ENCODE results near the gene DNAH3.
"Not testable (repeated sequence)": the region's sequence is repeated elsewhere in the genome, so short reads cannot be mapped to it uniquely, and the experiment has no call there.

The DNAH3 gene

DNA sequence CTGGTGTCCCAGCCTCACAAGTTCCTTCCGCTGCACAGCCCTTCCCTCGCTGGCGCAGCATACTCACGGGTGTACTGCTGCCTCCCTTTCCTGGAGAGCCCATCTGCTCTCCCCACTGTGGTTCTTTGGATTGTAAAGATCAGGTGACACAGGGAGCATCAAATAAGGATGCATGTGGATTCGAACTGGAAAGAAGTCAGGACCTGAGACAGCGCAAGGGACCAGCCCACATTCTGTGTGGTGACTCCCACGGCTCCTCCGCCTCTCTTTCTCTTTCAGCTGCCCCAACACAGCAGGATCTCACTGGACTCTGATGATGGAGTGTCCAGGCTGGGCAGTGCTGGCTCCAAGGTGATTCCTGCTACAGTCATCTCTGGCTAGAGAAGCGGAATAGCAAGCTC lies 15.9 kb upstream of the DNAH3 start:
- no peak for DNase-seq

DNA sequence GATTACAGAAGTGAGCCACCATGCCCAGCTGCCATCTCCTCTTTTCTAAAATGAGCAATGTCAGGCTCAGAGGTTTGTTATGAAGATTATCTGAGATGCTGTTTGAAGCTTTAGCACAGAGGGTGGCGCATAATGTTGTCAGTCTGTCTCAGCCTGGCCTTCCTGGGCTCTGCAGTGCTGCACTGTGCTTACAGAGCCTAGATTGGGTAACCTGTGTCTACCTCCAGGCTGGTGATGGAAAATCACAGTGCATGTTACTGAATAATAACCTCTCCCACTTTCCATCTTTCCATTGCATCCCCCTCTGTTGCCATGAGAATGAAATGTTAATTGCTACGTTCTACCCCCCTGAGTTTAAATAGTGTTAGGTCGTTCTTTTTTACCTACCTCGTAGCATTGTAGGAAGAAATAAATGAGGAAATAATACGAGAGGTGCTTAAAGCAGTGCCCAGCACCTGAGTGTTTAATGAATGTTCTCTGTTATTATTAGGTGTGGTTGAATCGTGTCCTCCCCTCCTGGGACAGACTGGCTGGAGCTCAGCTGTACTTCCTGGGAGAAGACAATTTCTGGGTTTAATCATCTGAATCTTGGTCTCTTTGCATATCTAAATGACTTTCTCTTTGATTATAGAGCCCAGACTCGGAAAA lies 14.0 kb upstream of the DNAH3 start:
- no peak for DNase-seq

DNA sequence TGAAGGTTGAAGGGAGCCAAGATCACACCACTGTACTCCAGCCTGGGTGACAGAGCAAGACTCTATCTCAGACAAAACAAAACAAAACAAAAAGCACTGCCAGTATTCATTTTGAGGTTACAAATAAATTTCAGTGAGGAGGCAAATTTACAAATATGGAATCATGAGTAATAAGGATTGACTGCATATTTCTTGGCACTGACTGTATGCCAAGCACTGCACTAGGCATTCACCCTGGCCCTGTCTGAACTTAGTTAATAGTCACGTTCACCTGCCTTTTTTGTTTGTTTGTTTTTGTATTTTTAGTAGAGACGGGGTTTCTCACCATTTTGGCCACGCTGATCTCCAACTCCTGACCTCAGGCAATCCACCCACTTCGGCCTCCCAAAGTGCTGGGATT lies 12.9 kb upstream of the DNAH3 start:
- no peak for DNase-seq

DNA sequence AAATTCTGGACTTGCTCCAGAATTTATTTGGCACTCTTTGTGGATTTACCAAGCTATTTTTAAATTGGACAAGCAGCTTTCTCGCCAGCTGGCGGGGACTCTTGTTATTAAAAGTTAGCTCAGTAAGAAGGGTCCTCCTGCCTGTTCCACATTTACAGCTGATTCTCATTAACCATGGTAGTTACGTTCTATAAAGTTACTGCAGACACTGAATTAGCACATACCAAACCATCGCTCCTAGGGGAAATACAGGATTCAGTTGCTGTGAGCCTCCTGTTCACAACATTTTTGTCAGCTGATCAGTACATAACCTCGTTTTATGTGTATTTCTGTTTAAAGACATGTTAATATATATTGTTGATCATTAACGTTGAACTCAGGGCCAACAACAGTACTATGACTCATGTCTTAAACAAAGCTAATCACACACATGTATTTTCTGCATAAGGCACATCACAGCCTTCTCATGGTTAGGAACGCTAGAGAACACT lies 12.1 kb upstream of the DNAH3 start:
- peak; percentile 58 for DNase-seq

DNA sequence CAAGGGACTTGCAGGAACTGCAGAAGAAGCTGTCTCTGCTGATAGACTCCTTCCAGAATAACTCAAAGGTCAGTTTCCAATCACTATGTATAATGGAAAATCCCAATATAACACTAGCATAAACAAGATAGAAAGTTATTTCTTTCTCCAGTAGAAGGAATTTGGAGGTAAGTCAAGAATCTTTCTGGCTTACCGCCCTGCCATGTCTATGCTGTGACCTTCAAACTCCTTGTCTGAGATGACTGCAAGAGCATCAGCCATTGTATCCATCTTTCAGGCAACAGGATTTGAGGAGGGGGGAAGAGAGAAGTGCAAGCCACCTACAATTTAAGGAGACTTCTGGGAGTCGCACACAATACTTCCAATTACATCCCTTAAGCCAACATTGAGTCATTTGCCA lies 10.6 kb upstream of the DNAH3 start:
- no peak for DNase-seq

DNA sequence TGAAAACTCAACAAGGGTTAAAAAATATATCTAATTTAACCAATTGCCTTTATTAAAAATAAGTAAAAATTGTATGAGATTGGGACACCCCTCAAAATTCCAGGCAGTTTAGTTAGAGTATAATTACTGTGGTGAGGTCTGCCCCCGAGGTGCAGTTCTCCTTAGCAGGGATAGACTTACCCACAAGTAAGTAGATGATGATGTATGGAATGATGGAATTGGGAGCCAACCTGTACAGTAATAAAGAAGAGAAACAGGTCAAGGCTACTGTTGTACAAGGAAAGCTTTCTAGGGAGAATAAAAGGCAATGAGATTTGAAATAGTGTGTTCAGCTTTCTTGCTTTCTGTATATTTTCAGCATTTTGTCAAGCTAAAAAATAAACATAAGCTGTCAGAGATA lies 9.6 kb upstream of the DNAH3 start:
- DNase-seq = no peak

DNA sequence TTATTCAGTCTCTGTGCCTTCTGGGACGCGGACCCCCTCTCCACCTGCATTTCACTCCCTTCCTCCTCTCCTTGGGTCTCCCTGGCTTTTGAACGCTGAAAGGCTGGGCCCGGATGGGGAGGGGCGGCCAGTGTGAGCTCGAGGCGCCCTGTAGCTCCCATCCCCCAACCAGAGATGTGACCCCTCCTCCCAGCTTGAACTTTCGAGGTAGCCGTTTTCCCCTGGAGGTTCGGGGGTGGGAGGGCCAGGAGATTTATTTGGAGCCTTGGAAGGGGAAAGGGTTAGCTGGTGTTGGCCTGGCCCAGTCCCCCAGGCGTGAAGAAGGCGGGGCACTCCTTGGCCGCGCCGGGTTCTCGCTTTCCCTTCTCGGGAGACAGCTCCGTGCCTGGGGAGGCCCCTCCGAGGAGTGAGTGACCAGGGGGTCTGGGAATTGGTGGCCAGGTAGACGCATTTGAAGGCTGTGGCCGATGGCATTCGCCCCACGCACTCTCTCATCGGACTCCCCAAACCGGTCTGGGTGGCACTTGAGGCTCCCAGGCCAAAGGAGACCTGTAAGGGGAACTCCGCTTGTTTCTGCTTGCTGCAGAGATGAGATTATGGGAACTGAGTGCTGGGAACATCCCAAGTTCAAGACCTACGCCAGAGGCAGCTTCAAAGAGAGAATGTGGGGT lies 8.8 kb upstream of the DNAH3 start:
- DNase-seq = no peak

DNA sequence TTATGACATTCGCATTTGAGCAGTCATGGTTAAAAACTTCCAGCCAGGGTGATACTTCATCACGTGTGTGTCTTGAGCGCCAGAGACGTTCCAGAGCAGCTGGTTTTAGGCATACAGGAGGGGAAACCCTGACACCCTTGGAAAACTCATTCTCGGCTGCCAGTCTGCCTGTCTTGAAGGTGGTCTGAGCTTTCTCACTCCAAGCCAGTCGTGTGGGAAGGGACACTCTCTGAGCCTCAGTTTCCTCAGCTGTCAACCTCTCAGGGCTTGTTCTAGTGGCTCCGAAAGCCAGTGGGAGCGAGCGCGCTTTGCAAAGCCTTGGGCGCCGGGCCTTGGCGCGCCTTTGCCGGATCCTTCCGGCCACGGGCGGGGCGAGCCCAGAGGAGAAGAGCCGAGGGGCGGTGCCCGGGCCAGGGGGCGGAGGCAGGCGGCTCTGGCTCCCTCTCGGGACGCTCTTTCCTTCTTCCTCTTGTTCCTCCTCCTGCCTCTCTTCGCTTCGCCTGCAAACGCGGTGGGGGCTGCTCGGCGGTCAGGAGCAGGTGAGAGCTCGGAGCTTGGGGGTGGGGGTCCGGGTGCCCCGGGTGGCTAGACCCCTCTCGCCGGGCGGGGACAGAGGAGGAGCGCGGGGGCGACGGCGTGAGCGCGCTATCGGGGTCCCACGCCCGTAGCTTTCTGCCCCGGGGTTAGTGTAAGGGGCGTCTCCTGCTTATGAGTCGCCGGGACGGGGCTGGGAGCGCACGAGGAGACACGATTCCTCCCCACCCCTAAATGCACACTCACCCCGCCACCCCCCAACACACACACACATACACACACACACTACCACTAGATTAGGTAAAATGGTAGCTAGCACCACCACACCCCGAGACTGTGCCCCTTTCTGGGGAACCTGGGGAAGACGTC lies 7.8 kb upstream of the DNAH3 start, which contains the start of gene LDAF1:
Gene LDAF1, plus strand, starts transcription at position 467 of the 903 bp plus-strand sequence. CDS start 2,509 bp downstream, outside the sequence.
- peak; percentile 27 for DNase-seq

DNA sequence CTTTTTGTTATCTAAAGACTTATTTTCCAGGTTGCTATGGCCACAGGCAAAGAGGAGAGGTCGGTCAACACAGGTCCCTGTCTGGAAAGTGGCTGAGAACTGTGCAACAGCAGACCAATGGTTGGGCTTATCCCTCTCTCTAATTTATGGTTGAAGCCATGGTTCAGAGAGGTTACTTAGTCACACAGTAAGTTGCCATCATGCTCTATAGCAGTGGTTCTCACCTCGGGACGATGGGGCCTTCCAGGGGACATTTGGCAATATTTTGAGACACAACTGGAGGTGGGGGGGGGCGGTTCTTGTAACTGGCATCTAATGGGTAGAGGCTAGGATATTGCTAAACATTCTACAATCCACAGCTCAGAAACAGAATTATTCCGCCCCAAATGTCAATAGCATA lies 7.0 kb upstream of the DNAH3 start:
- DNase-seq = no peak

DNA sequence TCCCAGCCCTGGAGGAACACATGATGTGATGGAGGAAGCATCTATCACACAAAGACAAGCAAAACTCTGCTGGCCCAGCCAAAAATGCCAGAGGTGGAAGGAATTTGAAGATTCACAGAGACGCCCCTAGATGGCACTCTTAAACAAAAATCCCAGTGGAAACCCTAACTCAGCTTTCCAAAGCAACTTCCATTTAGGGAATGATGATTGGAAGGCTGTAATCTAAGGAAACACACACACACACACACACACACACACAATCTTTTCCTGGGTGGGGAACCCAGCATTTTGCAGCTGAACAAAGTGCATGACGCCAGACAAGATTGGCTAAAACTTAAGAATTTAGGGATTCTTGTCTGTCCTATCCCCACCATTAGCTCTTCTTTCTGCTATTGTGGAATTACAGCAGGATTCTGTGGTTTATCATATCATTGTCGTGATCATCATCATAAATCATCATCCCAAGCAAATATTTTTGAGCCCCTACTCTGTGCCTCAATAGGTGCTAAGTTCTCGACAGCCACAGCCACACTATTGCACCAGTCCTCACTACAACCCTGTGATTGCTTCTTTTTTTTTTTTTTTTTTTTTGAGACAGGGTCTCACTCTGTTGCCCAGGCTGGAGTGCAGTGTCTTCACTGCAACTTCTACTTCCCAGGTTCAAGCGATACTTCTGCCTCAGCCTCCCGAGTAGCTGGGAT lies 6.3 kb upstream of the DNAH3 start:
- peak; percentile 28 for DNase-seq

DNA sequence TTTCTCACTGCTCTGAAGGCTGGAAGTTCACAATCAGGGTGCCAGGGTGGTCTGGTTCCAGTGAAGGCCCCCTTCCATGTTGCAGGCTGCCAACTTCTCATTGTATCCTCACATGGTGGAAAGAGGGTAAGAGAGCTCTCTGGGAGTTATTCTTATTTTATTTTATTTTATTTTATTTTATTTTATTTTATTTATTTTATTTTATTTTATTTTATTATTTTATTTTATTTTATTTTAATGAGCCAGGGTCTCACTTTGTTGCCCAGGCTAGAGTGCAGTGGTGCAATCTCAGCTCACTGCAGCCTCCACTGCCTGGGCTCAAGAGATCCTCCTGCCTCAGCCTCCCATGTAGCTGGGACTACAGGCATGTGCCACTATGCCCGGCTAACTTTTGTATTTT lies 5.4 kb upstream of the DNAH3 start:
- not testable (repeated sequence) for DNase-seq

DNA sequence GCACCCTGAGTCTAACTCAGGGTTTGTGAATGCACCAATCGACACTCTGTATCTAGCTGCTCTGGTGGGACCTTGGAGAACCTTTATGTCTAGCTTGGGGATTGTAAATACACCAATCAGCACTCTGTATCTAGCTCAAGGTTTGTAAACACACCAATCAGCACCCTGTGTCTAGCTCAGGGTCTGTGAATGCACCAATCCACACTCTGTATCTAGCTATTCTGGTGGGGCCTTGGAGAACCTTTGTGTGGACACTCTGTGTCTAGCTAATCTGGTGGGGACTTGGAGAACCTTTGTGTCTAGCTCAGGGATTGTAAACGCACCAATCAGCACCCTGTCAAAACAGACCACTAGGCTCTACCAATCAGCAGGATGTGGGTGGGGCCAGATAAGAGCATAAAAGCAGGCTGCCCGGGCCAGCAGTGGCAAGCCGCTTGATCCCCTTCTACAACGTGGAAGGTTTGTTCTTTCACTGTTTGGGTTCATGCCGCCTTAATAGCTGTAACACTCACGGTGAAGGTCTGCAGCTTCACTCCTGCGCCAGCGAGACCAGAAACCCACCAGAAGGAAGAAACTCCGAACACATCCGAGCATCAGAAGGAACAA lies 2.6 kb upstream of the DNAH3 start:
- DNase-seq = not testable (repeated sequence)

DNA sequence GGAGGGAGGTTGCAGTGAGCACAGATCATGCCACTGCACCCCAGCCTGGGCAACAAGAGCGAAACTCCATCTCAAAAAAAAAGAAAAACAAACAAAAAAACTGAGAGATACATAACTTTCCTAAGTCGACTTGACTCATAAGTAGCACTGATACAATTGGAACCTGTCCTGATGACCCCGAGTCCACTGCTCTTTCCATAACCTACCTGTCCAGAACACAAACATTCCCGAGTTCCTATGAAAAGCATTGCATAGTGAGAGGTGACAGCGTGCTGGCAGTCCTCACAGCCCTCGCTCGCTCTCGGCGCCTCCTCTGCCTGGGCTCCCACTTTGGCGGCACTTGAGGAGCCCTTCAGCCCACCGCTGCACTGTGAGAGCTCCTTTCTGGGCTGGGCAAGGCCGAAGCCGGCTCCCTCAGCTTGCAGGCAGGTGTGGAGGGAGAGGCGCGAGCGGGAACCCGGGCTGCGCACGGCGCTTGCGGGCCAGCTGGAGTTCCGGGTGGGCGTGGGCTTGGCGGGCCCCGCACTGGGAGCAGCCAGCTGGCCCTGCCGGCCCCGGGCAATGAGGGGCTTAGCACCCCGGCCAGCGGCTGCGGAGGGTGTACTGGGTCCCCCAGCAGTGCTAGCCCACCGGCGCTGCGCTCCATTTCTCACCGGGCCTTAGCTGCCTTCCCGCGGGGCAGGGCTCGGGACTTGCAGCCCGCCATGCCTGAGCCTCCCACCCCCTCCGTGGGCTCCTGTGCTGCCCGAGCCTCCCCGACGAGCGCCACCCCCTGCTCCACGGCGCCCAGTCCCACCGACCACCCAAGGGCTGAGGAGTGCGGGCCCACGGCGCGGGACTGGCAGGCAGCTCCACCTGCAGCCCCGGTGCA lies 1.7 kb upstream of the DNAH3 start:
- not testable (repeated sequence) for DNase-seq

DNA sequence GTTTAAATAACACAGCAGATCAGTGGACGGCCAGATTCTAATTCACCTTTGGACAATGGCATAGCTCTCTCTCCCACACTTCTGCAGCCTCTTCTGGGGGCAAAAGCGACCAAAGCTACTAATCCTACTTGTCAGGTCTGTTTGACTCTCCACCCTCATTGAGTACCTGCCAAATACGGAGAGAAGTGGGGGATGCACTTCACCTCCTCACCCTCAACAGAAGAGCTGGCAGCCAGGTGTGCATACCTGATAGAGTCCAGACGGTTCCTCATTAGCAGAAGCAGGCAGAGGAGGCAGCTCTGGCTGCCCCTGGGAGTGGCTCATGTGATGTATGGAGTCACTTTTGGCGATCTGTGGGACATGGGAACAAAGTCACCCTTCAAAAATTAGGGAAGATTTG lies 4.9 kb downstream of the DNAH3 start:
- no peak for DNase-seq

DNA sequence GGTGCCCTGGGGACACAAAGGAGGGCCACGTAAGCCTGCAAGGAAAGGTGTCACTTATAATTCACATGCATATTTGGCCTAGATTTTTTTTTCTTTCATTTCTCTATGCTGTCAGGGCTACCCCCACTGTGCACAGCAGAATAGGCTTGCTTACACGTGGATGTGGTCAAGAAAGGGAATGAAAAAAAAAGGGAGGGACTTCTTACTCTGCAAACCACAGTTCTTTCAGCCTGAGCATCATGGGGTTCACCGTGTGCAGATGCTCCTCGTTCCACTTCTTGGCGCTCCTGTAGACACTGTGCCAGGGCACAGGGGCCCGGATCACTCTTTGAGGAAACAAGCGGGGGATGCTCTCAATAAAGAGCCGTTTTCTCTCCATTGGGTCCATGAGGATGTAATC lies 16.6 kb downstream of the DNAH3 start:
- DNase-seq = no peak

DNA sequence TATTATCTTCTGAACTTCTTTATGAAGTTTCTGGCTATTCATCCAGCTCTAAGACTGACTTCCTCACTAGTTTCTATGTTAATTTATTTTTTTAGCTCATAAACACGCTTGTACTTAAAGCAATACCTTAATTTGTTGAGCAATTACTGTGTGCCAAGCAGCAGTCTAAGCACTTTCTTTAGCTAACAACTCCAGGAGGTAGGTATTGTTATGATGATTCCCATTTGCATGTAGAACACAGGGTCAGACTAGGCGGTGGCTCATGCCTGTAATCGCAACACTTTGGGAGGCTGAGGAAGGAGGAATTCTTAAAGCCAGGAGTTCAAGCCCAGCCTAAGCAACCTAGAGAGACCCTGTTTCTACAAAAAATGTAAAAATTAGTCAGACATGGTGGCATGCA lies 19.8 kb downstream of the DNAH3 start:
- DNase-seq = no peak

DNA sequence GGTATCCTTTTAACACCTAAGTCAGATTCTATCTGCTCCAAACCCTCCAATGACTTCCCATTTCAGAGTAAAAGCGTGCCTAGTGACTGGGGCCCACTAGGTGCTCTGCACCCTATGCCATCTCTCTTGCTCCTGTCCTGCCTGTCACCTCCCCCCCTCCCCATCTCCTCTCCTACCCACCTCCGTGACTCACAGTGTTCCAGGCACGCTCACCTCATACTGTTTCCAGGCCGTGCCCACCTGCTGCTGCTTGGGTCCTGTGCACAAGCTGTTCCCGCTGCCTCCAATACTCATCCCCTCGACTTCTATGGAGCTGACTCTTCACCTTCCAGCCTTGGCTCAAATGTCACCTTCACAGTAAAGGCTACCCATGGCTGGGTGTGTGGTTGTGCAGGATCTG lies 21.7 kb downstream of the DNAH3 start:
- no peak for DNase-seq

DNA sequence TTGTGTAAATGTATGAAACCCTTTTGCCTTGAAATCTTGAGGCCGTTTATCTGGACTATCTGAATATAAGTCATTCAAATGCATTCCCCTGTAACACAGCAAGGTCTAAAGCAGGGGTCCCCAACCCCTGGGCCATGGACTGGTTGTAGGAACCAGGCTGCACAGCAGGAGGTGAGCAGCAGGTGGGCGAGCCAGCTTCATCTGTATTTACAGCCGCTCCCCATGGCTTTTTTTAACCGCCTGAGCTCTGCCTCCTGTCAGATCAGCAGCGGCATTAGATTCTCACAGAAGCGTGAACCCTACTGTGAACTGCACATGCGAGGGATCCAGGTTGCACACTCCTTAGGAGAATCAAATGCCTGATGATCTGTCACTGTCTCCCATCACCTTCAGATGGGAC lies 24.1 kb downstream of the DNAH3 start:
- DNase-seq = no peak

DNA sequence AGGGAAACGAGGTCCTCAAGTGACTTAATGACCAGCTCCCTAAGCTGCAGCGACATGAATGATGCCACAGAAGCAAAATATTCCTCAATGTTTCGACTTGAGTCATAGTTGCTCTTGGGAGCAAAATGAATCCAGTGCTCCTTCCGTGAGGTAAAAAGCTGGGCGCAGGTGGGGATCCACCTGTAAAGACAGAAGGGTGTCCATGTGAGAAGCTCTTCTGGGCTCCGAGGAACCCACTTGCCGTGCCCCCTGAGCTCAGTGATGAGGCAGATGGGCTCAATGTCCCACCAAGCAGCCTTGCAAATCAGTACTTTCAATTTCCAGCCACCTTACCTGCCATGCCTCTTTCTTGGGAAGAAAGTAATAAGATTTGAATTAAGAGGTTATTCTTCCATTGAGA lies 25.5 kb downstream of the DNAH3 start:
- no peak for DNase-seq

DNA sequence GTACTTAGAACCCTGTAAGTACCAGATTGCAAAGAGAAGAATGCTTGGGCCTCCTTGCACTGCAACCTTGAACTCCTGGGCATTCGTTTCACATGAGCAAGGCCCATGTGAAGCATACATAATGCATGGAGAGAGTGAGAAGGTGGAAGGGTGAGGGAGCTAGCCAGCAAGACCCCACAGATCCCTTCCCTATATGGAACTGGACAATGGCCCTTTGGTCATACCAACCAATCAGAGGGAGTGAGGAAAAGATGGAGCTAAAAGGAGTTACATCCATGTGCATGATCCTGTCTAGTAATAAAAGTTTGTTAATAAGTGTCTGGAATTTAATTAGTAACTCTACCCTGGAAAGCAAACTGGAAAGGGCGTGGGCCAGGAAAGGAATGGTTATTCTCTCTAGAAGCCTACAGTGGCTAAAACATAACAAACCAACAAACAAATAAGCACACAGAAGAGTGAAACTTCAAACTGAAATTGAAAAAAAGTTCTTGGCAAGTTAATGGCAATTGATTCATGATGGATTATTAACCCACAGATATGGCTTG lies 29.6 kb downstream of the DNAH3 start:
- DNase-seq = no peak

DNA sequence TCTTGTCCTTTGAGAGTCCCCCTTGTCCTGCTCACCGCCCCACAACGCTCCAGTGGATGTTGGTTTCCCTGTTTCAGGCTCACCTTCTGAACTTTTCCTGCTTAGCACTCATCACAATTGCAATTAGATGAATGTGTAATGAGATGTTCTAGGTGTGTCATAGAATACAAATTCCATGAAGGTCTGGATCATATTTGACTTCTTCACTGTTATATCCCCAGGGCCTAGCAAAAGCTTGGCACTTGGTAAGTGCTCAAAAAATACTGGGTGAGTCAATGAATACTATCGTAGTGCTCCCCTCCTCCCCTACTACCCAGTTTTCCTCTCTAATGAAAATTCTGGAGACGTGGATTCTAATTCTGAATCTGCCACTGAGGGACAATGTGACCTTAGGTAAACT lies 33.1 kb downstream of the DNAH3 start:
- no peak for DNase-seq
